ENCODE measurements around the gene KDM1B.

The KDM1B gene

GRCh38 chr6:18263418-18264218, 108.4 kb downstream of the KDM1B start:
- DNase-seq (ENCODE audit: low read depth) = peak; percentile 43

- DNase-seq (ENCODE audit: low read depth) = peak; percentile 80
Observed at GRCh38 chr6:18264219-18264922, 109.1 kb downstream of the KDM1B start, which contains the start of gene DEK. Gene DEK (minus strand): TSS chr6:18264530. CDS start chr6:18263987, 543 bp downstream.

- no peak for DNase-seq (ENCODE audit: low read depth)
Observed at GRCh38 chr6:18264923-18265377, 109.7 kb downstream of the KDM1B start.

GRCh38 chr6:18265787-18266522, 110.7 kb downstream of the KDM1B start:
- DNase-seq (ENCODE audit: low read depth) = no peak

- no peak for DNase-seq (ENCODE audit: low read depth)
Observed at GRCh38 chr6:18266523-18266912, 111.3 kb downstream of the KDM1B start.

- DNase-seq (ENCODE audit: low read depth) = no peak
Observed at GRCh38 chr6:18268066-18268465, 112.8 kb downstream of the KDM1B start.

- DNase-seq (ENCODE audit: low read depth) = peak; percentile 42
Observed at GRCh38 chr6:18269253-18269652, 114.0 kb downstream of the KDM1B start.

- no peak for DNase-seq (ENCODE audit: low read depth)
Observed at GRCh38 chr6:18269717-18270116, 114.5 kb downstream of the KDM1B start.

- DNase-seq (ENCODE audit: low read depth) = no peak
Observed at GRCh38 chr6:18270216-18270615, 115.0 kb downstream of the KDM1B start.
